ENCODE data around the gene SEPHS1. TPM values are rescaled to one million over a fixed set of nuclear protein-coding genes. Genes with fewer than 3 reads are reported as not detected.

Gene SEPHS1
- total and polyA plus RNA-seq, 3 experiments from 2014 or later: 22.4 to 59.4 (median 52.0) TPM

- Mint-ChIP-seq H3K27me3 (peaks cover 0 to 2% of the 10 kb centered on the region in 2 donors), H3K27ac (peak overlapping the region in 2 of 8 donors; percentile 21 to 57), H3K9me3 (no peaks in the 10 kb centered on the region), H3K4me1 (peaks cover 0 to 1% (median 0%) of the 10 kb centered on the region in 3 donors), H3K4me3 (no peak overlapping the region), H3K36me3 (peaks cover 5 to 44% (median 11%) of the 10 kb centered on the region in 3 donors)
- Histone ChIP-seq H3K36me3 (ENCODE audit: insufficient read depth, low read length) (peaks cover 4% of the 10 kb centered on the region), H3K4me1 (ENCODE audit: insufficient read depth, low read length) (no peaks in the 10 kb centered on the region), H3K4me3 (ENCODE audit: low read length) (no peak overlapping the region), H3K27me3 (ENCODE audit: insufficient read depth, low read length, poor library complexity, severe bottlenecking) (no peaks in the 10 kb centered on the region), H3K27ac (ENCODE audit: low read depth, low read length) (no peak overlapping the region), H3K9me3 (ENCODE audit: low read length) (no peaks in the 10 kb centered on the region)
- POLR2A ChIA-PET: no interaction called here
- no peak for DNase-seq
- CTCF ChIA-PET: no interaction called here
Measured at GRCh38 chr10:13319166-13319565, 28.9 kb downstream of the SEPHS1 start.

- Mint-ChIP-seq H3K4me1 (peaks cover 0 to 1% (median 0%) of the 10 kb centered on the region in 3 donors), H3K9me3 (no peaks in the 10 kb centered on the region), H3K27ac (no peak overlapping the region), H3K4me3 (no peak overlapping the region), H3K27me3 (peaks cover 0 to 2% of the 10 kb centered on the region in 2 donors), H3K36me3 (peaks cover 5 to 33% (median 7%) of the 10 kb centered on the region in 3 donors)
- CTCF ChIA-PET: no interaction called here
- DNase-seq: no peak
- Histone ChIP-seq H3K27me3 (ENCODE audit: insufficient read depth, low read length, poor library complexity, severe bottlenecking) (no peaks in the 10 kb centered on the region), H3K4me3 (ENCODE audit: low read length) (no peak overlapping the region), H3K9me3 (ENCODE audit: low read length) (no peaks in the 10 kb centered on the region), H3K27ac (ENCODE audit: low read depth, low read length) (no peak overlapping the region), H3K36me3 (ENCODE audit: insufficient read depth, low read length) (peaks cover 4% of the 10 kb centered on the region), H3K4me1 (ENCODE audit: insufficient read depth, low read length) (no peaks in the 10 kb centered on the region)
- POLR2A ChIA-PET: interaction anchor here (0.6 to 0.7 kb wide), 2 partner anchors 14 to 15 kb away, joined by 4 to 7 read pairs; no protein-coding TSS in a partner anchor
Measured at GRCh38 chr10:13317474-13317873, 30.6 kb downstream of the SEPHS1 start.

- no peak overlapping the region for H3K4me3 ChIP-seq (ENCODE audit: low read length)
- peaks cover 5 to 28% (median 7%) of the 10 kb centered on the region in 3 donors for H3K36me3 Mint-ChIP-seq
- no peaks in the 10 kb centered on the region for H3K9me3 Mint-ChIP-seq
- ChIA-PET POLR2A (interaction anchor here (0.7 kb wide), 1 partner anchor 14 kb away, joined by 7 read pairs; no protein-coding TSS in a partner anchor), CTCF (no interaction called here)
- H3K27ac ChIP-seq (ENCODE audit: low read depth, low read length): no peak overlapping the region
- H3K36me3 ChIP-seq (ENCODE audit: insufficient read depth, low read length): peaks cover 4% of the 10 kb centered on the region
- peaks cover 0 to 1% (median 0%) of the 10 kb centered on the region in 3 donors for H3K4me1 Mint-ChIP-seq
- DNase-seq: no peak
- H3K9me3 ChIP-seq (ENCODE audit: low read length): no peaks in the 10 kb centered on the region
- no peaks in the 10 kb centered on the region for H3K4me1 ChIP-seq (ENCODE audit: insufficient read depth, low read length)
- no peak overlapping the region for H3K27ac Mint-ChIP-seq
- H3K27me3 Mint-ChIP-seq: peaks cover 0 to 2% of the 10 kb centered on the region in 2 donors
- no peak overlapping the region for H3K4me3 Mint-ChIP-seq
- no peaks in the 10 kb centered on the region for H3K27me3 ChIP-seq (ENCODE audit: insufficient read depth, low read length, poor library complexity, severe bottlenecking)
Measured at GRCh38 chr10:13316635-13317311, 31.3 kb downstream of the SEPHS1 start.

GRCh38 chr10:13315361-13315760 is 32.7 kb downstream of the SEPHS1 start:
- no peaks in the 10 kb centered on the region for H3K4me1 ChIP-seq (ENCODE audit: insufficient read depth, low read length)
- POLR2A ChIA-PET: no interaction called here
- H3K4me1 Mint-ChIP-seq: peaks cover 0 to 1% (median 0%) of the 10 kb centered on the region in 3 donors
- no peaks in the 10 kb centered on the region for H3K9me3 ChIP-seq (ENCODE audit: low read length)
- H3K4me3 ChIP-seq (ENCODE audit: low read length): no peak overlapping the region
- no peak for DNase-seq
- H3K27ac Mint-ChIP-seq: peak overlapping the region in 1 of 8 donors; percentile 66
- H3K27me3 ChIP-seq (ENCODE audit: insufficient read depth, low read length, poor library complexity, severe bottlenecking): no peaks in the 10 kb centered on the region
- H3K36me3 Mint-ChIP-seq: peaks cover 3 to 18% (median 5%) of the 10 kb centered on the region in 3 donors
- no peak overlapping the region for H3K4me3 Mint-ChIP-seq
- CTCF ChIA-PET: no interaction called here
- peaks cover 0 to 2% of the 10 kb centered on the region in 2 donors for H3K27me3 Mint-ChIP-seq
- no peaks in the 10 kb centered on the region for H3K9me3 Mint-ChIP-seq
- H3K36me3 ChIP-seq (ENCODE audit: insufficient read depth, low read length): no peaks in the 10 kb centered on the region
- H3K27ac ChIP-seq (ENCODE audit: low read depth, low read length): no peak overlapping the region

GRCh38 chr10:13311177-13311575 is 36.9 kb downstream of the SEPHS1 start:
- peak overlapping the region in 1 of 7 donors; percentile 51 for H3K4me3 Mint-ChIP-seq
- ChIA-PET POLR2A (no interaction called here), CTCF (no interaction called here)
- Histone ChIP-seq H3K4me3 (ENCODE audit: low read length) (no peak overlapping the region), H3K9me3 (ENCODE audit: low read length) (no peaks in the 10 kb centered on the region), H3K36me3 (ENCODE audit: insufficient read depth, low read length) (no peaks in the 10 kb centered on the region), H3K4me1 (ENCODE audit: insufficient read depth, low read length) (no peaks in the 10 kb centered on the region), H3K27ac (ENCODE audit: low read depth, low read length) (no peak overlapping the region), H3K27me3 (ENCODE audit: insufficient read depth, low read length, poor library complexity, severe bottlenecking) (no peaks in the 10 kb centered on the region)
- no peaks in the 10 kb centered on the region for H3K9me3 Mint-ChIP-seq
- DNase-seq: no peak
- H3K27ac Mint-ChIP-seq: no peak overlapping the region
- peaks cover 0 to 2% of the 10 kb centered on the region in 2 donors for H3K27me3 Mint-ChIP-seq
- peaks cover 0 to 1% (median 0%) of the 10 kb centered on the region in 3 donors for H3K4me1 Mint-ChIP-seq
- peaks cover 0 to 4% (median 0%) of the 10 kb centered on the region in 3 donors for H3K36me3 Mint-ChIP-seq

- no peak for DNase-seq
Measured at GRCh38 chr10:13310518-13311176, 37.4 kb downstream of the SEPHS1 start.

GRCh38 chr10:13309792-13310191 is 38.3 kb downstream of the SEPHS1 start:
- no peaks in the 10 kb centered on the region for H3K4me1 Mint-ChIP-seq
- H3K27ac Mint-ChIP-seq: no peak overlapping the region
- no peak overlapping the region for H3K4me3 Mint-ChIP-seq
- H3K27ac ChIP-seq (ENCODE audit: low read depth, low read length): no peak overlapping the region
- no peaks in the 10 kb centered on the region for H3K9me3 ChIP-seq (ENCODE audit: low read length)
- H3K36me3 Mint-ChIP-seq: peaks cover 0 to 10% (median 0%) of the 10 kb centered on the region in 3 donors
- H3K27me3 ChIP-seq (ENCODE audit: insufficient read depth, low read length, poor library complexity, severe bottlenecking): no peaks in the 10 kb centered on the region
- H3K4me3 ChIP-seq (ENCODE audit: low read length): no peak overlapping the region
- no peaks in the 10 kb centered on the region for H3K36me3 ChIP-seq (ENCODE audit: insufficient read depth, low read length)
- H3K9me3 Mint-ChIP-seq: no peaks in the 10 kb centered on the region
- POLR2A ChIA-PET: no interaction called here
- CTCF ChIA-PET: no interaction called here
- no peaks in the 10 kb centered on the region for H3K4me1 ChIP-seq (ENCODE audit: insufficient read depth, low read length)
- no peak for DNase-seq
- H3K27me3 Mint-ChIP-seq: peaks cover 0 to 1% of the 10 kb centered on the region in 2 donors

More at GRCh38 chr10:13310518-13311176, 37.4 kb downstream of the SEPHS1 start:
- ChIA-PET CTCF (no interaction called here), POLR2A (no interaction called here)
- Histone ChIP-seq H3K27ac (ENCODE audit: low read depth, low read length) (no peak overlapping the region), H3K9me3 (ENCODE audit: low read length) (no peaks in the 10 kb centered on the region), H3K4me3 (ENCODE audit: low read length) (no peak overlapping the region), H3K4me1 (ENCODE audit: insufficient read depth, low read length) (no peaks in the 10 kb centered on the region), H3K27me3 (ENCODE audit: insufficient read depth, low read length, poor library complexity, severe bottlenecking) (no peaks in the 10 kb centered on the region), H3K36me3 (ENCODE audit: insufficient read depth, low read length) (no peaks in the 10 kb centered on the region)
- H3K4me1 Mint-ChIP-seq: no peaks in the 10 kb centered on the region
- H3K4me3 Mint-ChIP-seq: no peak overlapping the region
- peaks cover 0 to 2% of the 10 kb centered on the region in 2 donors for H3K27me3 Mint-ChIP-seq
- H3K27ac Mint-ChIP-seq: peak overlapping the region in 1 of 8 donors; percentile 33
- H3K9me3 Mint-ChIP-seq: no peaks in the 10 kb centered on the region
- peaks cover 0 to 10% (median 0%) of the 10 kb centered on the region in 3 donors for H3K36me3 Mint-ChIP-seq

GRCh38 chr10:13308096-13308495 is 40.0 kb downstream of the SEPHS1 start:
- Histone ChIP-seq H3K9me3 (ENCODE audit: low read length) (no peaks in the 10 kb centered on the region), H3K4me1 (ENCODE audit: insufficient read depth, low read length) (no peaks in the 10 kb centered on the region), H3K36me3 (ENCODE audit: insufficient read depth, low read length) (no peaks in the 10 kb centered on the region), H3K27me3 (ENCODE audit: insufficient read depth, low read length, poor library complexity, severe bottlenecking) (no peaks in the 10 kb centered on the region), H3K27ac (ENCODE audit: low read depth, low read length) (no peak overlapping the region), H3K4me3 (ENCODE audit: low read length) (no peak overlapping the region)
- Mint-ChIP-seq H3K9me3 (no peaks in the 10 kb centered on the region), H3K4me3 (no peak overlapping the region), H3K36me3 (peaks cover 0 to 10% (median 0%) of the 10 kb centered on the region in 3 donors), H3K4me1 (no peaks in the 10 kb centered on the region), H3K27ac (no peak overlapping the region), H3K27me3 (no peaks in the 10 kb centered on the region)
- ChIA-PET CTCF (no interaction called here), POLR2A (no interaction called here)
- no peak for DNase-seq
